Colonic mucosa (tissue), 4 donors: ENCODE measurements around the gene ATP1A3. TPM values are rescaled to one million over a fixed set of nuclear protein-coding genes. Genes with fewer than 3 reads are reported as not detected.
A peak's percentile ranks its signal among the peaks of the same experiment; 100 is the strongest.
"Not testable (repeated sequence)": the region's sequence is repeated elsewhere in the genome, so short reads cannot be mapped to it uniquely, and the experiment has no call there.

Source experiments
- DNase-seq: peaks from one replicate; pipeline ENCODE4 v3.0.0-alpha.2; 2020
- H3K27ac ChIP-seq: fragments of 200-600 bp; one replicate; pipeline ENCODE4 v1.8.0; 2021
- H3K27me3 ChIP-seq: fragments of 200-600 bp; one replicate; pipeline ENCODE4 v1.8.0; 2021
- H3K36me3 ChIP-seq: fragments of 200-600 bp; one replicate; pipeline ENCODE4 v1.8.0; 2021
- H3K4me1 ChIP-seq: fragments of 200-600 bp; one replicate; pipeline ENCODE4 v1.8.0; 2021; ENCODE audit warnings: mild to moderate bottlenecking
- H3K4me3 ChIP-seq: fragments of 200-600 bp; one replicate; pipeline ENCODE4 v1.8.0; 2021
- H3K9ac ChIP-seq, 2 donors: one replicate each; pipeline ENCODE4 v1.7.0; 2013; ENCODE audit warnings: control low read depth in 2 of 2, low read depth in 2 of 2, low read length in 2 of 2
- H3K9me3 ChIP-seq: fragments of 200-600 bp; one replicate; pipeline ENCODE4 v1.8.0; 2021
- CTCF ChIP-seq: fragments of 200-600 bp; IDR thresholded peaks from one replicate; pipeline ENCODE4 v1.8.0; 2022; ENCODE audit warnings: antibody characterized with exemption, mild to moderate bottlenecking
- intact Hi-C: fragments of 100-400 bp; cut with DNase I; formaldehyde crosslinking; loops from one replicate; pipeline ENCODE4 v1.14.1; 2022
- total RNA-seq, 2 donors: library from RNA; stranded (reverse); fragmentation: NEBNext Ultra II Directional in 1 of 2; extraction: Animal tissue kit (Norgen Biotek cat#: 25700) in 1 of 2; gene quantifications; one replicate each; pipeline ENCODE4 v1.2.1, GENCODE V29; 2021
- donor health status: healthy.
- donor health status: DM: no; HTN: no; CAD: no.
- donor health status: DM: no; HTN: no; CAD: no.

ATP1A3 gene
- total RNA-seq = 1 to 10 TPM in 1 of 2 donors, under 1 TPM in 1; 0.35 to 1.9 TPM

GRCh38 chr19:41993612-41994483, at the start of gene ATP1A3:
Gene ATP1A3 (minus strand): TSS chr19:41994230. CDS start chr19:41994076, 154 bp downstream.
- intact Hi-C loops = no loop called here
- H3K36me3 ChIP-seq = no peaks in the 10 kb centered on the region
- DNase-seq = peak; percentile 41
- H3K4me1 ChIP-seq = no peaks in the 10 kb centered on the region
- H3K4me3 ChIP-seq = peak within 1 kb of the TSS; percentile 36
- no peak for TF ChIP-seq CTCF
- peaks cover 23% of the 10 kb centered on the region for H3K27me3 ChIP-seq
- H3K9ac ChIP-seq = peak within 1 kb of the TSS; percentile 12
- H3K27ac ChIP-seq = no peak within 1 kb of the TSS
- no peaks in the 10 kb centered on the region for H3K9me3 ChIP-seq

- DNase-seq = no peak
- no peak overlapping the region for H3K9ac ChIP-seq
- no peaks in the 10 kb centered on the region for H3K4me1 ChIP-seq
- H3K4me3 ChIP-seq = no peak overlapping the region
- intact Hi-C loops = no loop called here
- no peak overlapping the region for H3K27ac ChIP-seq
- H3K9me3 ChIP-seq = no peaks in the 10 kb centered on the region
- no peaks in the 10 kb centered on the region for H3K36me3 ChIP-seq
- TF ChIP-seq CTCF = no peak
- no peaks in the 10 kb centered on the region for H3K27me3 ChIP-seq
Measured at GRCh38 chr19:42042455-42043170, 48.6 kb upstream of the ATP1A3 start.

- H3K4me3 ChIP-seq, H3K9ac ChIP-seq, H3K4me1 ChIP-seq, intact Hi-C loops, H3K27me3 ChIP-seq, DNase-seq, H3K36me3 ChIP-seq, H3K9me3 ChIP-seq, H3K27ac ChIP-seq: not testable (repeated sequence)
Measured at GRCh38 chr19:42040491-42040890, 46.5 kb upstream of the ATP1A3 start.

- Histone ChIP-seq H3K36me3 (no peaks in the 10 kb centered on the region), H3K4me3 (no peak overlapping the region), H3K27me3 (no peaks in the 10 kb centered on the region), H3K9ac (no peak overlapping the region), H3K27ac (no peak overlapping the region), H3K9me3 (no peaks in the 10 kb centered on the region), H3K4me1 (no peaks in the 10 kb centered on the region)
- intact Hi-C loops = no loop called here
- no peak for DNase-seq
- TF ChIP-seq CTCF = no peak
Measured at GRCh38 chr19:42040031-42040430, 46.0 kb upstream of the ATP1A3 start.

- H3K9ac ChIP-seq = no peak overlapping the region
- no peaks in the 10 kb centered on the region for H3K4me1 ChIP-seq
- no peak for TF ChIP-seq CTCF
- intact Hi-C loops = no loop called here
- no peak overlapping the region for H3K4me3 ChIP-seq
- no peaks in the 10 kb centered on the region for H3K36me3 ChIP-seq
- no peak overlapping the region for H3K27ac ChIP-seq
- no peak for DNase-seq
- no peaks in the 10 kb centered on the region for H3K27me3 ChIP-seq
- H3K9me3 ChIP-seq = no peaks in the 10 kb centered on the region
Measured at GRCh38 chr19:42038666-42039065, 44.6 kb upstream of the ATP1A3 start.

- H3K9me3 ChIP-seq = no peaks in the 10 kb centered on the region
- intact Hi-C loops = no loop called here
- TF ChIP-seq CTCF = no peak
Measured at GRCh38 chr19:42037649-42038048, 43.6 kb upstream of the ATP1A3 start.

More at GRCh38 chr19:42037649-42038048, 43.6 kb upstream of the ATP1A3 start:
- Histone ChIP-seq H3K27me3 (no peaks in the 10 kb centered on the region), H3K27ac (no peak overlapping the region), H3K4me3 (no peak overlapping the region), H3K9ac (no peak overlapping the region), H3K4me1 (no peaks in the 10 kb centered on the region), H3K36me3 (no peaks in the 10 kb centered on the region)
- DNase-seq = no peak
